Right lobe of liver (tissue), 6 donors: Measurements from ENCODE around the gene ABHD16B. TPM values are rescaled to one million over a fixed set of nuclear protein-coding genes. Genes with fewer than 3 reads are reported as not detected.

Source experiments
- ATAC-seq, 4 donors: fragments of 200-7000 bp; cut with Tn5 transposase; one replicate each; pipeline ENCODE4 v1.9.1; 2020; ENCODE audit warnings: mild to moderate bottlenecking in 4 of 4, moderate library complexity in 4 of 4
- DNase-seq, 3 donors: peaks; one replicate each; pipeline ENCODE4 v3.0.0-alpha.2; 2020
- H3K27ac ChIP-seq, 3 donors: fragments of 200-600 bp; one replicate each; pipeline ENCODE4 v1.8.0; 2022
- H3K27me3 ChIP-seq, 2 donors: fragments of 200-600 bp; one replicate each; pipeline ENCODE4 v1.8.0; 2022
- H3K36me3 ChIP-seq, 4 donors: fragments of 200-600 bp; sonication (generic) in 1 of 4; one replicate each; pipeline versions ENCODE4 v1.5.1 to v1.8.0; 2017 to 2022; ENCODE audit warnings: control low read depth in 1 of 4
- H3K4me1 ChIP-seq, 4 donors: fragments of 200-600 bp; sonication (generic) in 1 of 4; one replicate each; pipeline versions ENCODE4 v1.5.1 to v1.8.0; 2017 to 2022; ENCODE audit warnings: control low read depth in 1 of 4
- H3K4me3 ChIP-seq, 3 donors: fragments of 200-600 bp; one replicate each; pipeline ENCODE4 v1.8.0; 2022
- H3K9me3 ChIP-seq, 4 donors: fragments of 200-600 bp; sonication (generic) in 1 of 4; one replicate each; pipeline versions ENCODE4 v1.5.1 to v1.8.0; 2017 to 2022; ENCODE audit warnings: control low read depth in 1 of 4
- POLR2A ChIP-seq: fragments of 450-650 bp; IDR thresholded peaks from one replicate; pipeline ENCODE4 v1.6.1; 2017; ENCODE audit warnings: antibody characterized with exemption, mild to moderate bottlenecking
- WGBS: methylation state at CpG from one replicate; pipeline ENCODE4 v1.1.6; 2018; ENCODE audit warnings: low coverage, low lambda C conversion rate; ENCODE audit not compliant: insufficient coverage; ENCODE audit errors: missing lambda C conversion rate; 5-methylcytosine and 5-hydroxymethylcytosine counted together
- intact Hi-C, 2 donors: fragments of 100-400 bp; cut with DNase I; formaldehyde crosslinking; loops; one replicate each; pipeline versions ENCODE4 v1.11.2 to v1.14.1; 2022
- total RNA-seq, 6 experiments: library from RNA; depleted of rRNA in 2 of 6; stranded (reverse); fragments of >200 nt in 2 of 6; fragmentation: NEBNext Ultra II Directional in 3 of 6; extraction: Animal tissue kit (Norgen Biotek cat#: 25700) in 3 of 6; gene quantifications; one replicate each; pipeline versions ENCODE4 v1.1.0 to v1.2.4, GENCODE V29; 2016 to 2023
- TF ChIP-seq, protein P1 (sequence below), 4 donors: fragments of 200-600 bp in 3 of 4; fragments of 450-650 bp in 1 of 4; IDR thresholded peaks; one replicate each; pipeline versions ENCODE4 v1.5.1 to v1.8.0; 2016 to 2022; ENCODE audit warnings: antibody characterized with exemption in 4 of 4, mild to moderate bottlenecking in 2 of 4
- donor health status: DM: no; HTN: yes; CAD: no.
- donor health status: DM: no; HTN: no; CAD: no.
- donor health status: DM: no; HTN: no; CAD: no.
- donor health status: DM: no; HTN: yes; CAD: no.
- donor health status: DM: no; HTN: yes; CAD: no.

The ABHD16B gene
- total RNA-seq, 6 experiments from 2014 or later: not detected

DNA sequence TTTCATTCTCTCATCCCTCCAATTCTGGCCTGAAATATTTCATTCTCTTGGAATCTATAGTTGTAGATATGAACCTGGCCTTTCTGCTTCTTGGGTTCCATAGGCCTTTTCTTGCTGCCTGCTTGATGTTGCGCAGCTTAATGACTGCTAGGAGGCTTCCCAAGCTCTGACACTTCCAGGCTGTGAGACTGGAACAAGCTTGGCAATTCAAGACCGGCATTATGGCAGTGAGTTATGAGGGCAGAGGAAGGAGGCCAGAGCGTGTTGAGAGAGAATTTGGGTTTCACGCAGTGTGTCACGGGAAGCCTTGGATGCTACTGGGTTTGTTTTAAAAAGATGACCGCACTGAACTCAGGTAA lies 32.7 kb downstream of the ABHD16B start:
- peak overlapping the region in 1 of 3 donors; percentile 77 for H3K27ac ChIP-seq
- DNase-seq (no peak), ATAC-seq (no peak)
- TF ChIP-seq, protein P1, sequence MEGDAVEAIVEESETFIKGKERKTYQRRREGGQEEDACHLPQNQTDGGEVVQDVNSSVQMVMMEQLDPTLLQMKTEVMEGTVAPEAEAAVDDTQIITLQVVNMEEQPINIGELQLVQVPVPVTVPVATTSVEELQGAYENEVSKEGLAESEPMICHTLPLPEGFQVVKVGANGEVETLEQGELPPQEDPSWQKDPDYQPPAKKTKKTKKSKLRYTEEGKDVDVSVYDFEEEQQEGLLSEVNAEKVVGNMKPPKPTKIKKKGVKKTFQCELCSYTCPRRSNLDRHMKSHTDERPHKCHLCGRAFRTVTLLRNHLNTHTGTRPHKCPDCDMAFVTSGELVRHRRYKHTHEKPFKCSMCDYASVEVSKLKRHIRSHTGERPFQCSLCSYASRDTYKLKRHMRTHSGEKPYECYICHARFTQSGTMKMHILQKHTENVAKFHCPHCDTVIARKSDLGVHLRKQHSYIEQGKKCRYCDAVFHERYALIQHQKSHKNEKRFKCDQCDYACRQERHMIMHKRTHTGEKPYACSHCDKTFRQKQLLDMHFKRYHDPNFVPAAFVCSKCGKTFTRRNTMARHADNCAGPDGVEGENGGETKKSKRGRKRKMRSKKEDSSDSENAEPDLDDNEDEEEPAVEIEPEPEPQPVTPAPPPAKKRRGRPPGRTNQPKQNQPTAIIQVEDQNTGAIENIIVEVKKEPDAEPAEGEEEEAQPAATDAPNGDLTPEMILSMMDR (IDR thresholded peaks at IDR 0.05): no peak
- TF ChIP-seq POLR2A: no peak
- intact Hi-C loops: no loop called here
- H3K27me3 ChIP-seq: no peaks in the 10 kb centered on the region
- WGBS: 22% methylated on average over 6 of the region's 6 CpGs
- peak overlapping the region in 2 of 3 donors; percentile 53 to 67 for H3K4me3 ChIP-seq
- peaks cover 0 to 25% (median 4%) of the 10 kb centered on the region in 4 donors for H3K36me3 ChIP-seq
- H3K9me3 ChIP-seq: no peaks in the 10 kb centered on the region
- peaks cover 0 to 24% (median 6%) of the 10 kb centered on the region in 4 donors for H3K4me1 ChIP-seq

DNA sequence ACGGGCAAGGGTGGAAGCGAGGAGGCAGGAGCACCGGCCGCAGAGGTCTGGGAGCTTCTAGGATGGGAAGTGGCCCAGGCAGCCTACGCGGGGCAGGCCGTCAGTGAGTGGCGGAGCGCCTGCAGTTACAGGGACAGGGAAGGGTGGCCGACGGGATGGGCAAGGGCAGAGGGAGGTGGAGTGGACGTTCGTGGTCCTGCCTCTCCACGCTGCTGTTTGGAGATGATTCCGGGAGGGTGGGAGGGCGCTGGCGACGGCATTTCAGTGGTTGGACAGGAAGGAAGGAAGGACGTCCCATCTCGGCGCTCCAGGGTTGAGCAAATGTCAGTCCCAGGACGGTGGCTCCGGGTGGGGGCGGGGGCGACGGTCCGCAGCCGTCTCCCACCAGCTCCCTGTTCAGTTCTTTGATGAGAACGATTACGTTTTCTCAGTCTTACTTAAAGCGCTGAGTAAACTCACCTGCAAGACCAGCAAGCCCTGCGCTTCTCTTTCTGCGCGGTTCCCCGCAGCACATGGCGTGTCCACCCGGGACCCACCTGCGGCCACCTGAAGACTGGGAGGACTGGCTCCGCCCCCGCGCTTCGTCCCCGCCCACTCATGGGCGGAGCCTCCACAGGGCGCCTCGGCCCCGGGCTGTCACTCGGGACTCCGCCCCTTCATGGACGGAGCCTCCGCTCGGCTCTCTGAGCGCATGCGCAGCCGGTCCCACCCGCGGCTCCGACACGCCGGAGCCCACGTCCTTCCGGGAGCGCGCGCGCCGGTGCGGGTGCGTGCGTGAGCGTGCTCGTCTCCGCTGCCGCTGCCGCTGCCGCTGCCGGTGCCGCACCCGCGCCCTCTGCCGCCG lies 33.3 kb downstream of the ABHD16B start, which contains the start of gene DNAJC5:
DNAJC5 (plus strand) TSS at position 769 of the 844 bp plus-strand sequence. CDS start 33,220 bp downstream, outside the sequence.
- H3K36me3 ChIP-seq: peaks cover 0 to 19% (median 2%) of the 10 kb centered on the region in 4 donors
- peaks cover 0 to 26% (median 6%) of the 10 kb centered on the region in 4 donors for H3K4me1 ChIP-seq
- no peaks in the 10 kb centered on the region for H3K9me3 ChIP-seq
- ATAC-seq (peak; percentile 93 to 96 (median 94)), DNase-seq (peak; percentile 97 to 98 (median 98))
- 0% methylated on average over 8 of the region's 82 CpGs for WGBS
- H3K4me3 ChIP-seq: peak within 1 kb of the TSS; percentile 56 to 67 (median 56)
- peak within 1 kb of the TSS; percentile 55 to 84 (median 77) for H3K27ac ChIP-seq
- no peaks in the 10 kb centered on the region for H3K27me3 ChIP-seq
- TF ChIP-seq, protein P1 (IDR thresholded peaks at IDR 0.05): no peak
- peak; percentile 62 for TF ChIP-seq POLR2A
- intact Hi-C loops: no loop called here

DNA sequence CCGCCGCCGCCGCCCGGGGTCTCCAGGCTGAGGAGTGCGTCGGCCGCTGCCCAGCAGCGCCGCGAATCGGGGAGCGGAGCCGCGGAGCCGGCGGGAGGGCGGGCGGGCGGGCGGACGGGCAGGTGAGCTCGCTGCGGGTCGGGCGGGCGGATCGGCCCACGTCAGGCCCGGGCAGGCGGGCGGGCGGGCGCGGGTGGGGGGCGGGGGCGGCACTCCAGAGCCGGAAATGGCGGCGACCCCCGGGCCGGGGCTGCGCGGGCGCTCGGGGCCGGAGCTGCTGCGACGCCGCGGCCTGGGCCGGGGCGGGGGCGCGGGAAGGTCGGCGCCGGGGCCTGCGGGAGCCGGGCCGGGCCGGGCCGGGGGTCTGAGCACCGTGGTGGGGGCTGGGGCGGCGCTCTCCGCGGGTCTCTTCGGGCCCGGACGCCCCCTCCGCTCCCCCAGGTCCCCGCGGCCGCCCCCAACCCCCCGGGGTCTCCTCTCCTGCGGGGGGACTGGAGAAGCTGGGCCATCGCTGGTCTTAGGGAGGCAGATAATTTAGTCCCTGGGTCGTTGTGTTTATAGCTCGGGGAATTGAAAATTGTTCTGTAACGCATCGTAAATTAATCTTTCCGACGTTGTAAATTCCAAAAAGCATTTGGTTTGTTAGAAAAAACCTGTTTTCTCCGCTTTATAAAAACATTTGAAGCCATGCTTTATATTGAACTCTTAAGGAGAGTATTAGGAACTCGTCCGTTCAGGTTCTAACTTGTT lies 34.1 kb downstream of the ABHD16B start:
- no peak for DNase-seq
- intact Hi-C loops: no loop called here
- WGBS: 0% methylated on average over 16 of the region's 87 CpGs

DNA sequence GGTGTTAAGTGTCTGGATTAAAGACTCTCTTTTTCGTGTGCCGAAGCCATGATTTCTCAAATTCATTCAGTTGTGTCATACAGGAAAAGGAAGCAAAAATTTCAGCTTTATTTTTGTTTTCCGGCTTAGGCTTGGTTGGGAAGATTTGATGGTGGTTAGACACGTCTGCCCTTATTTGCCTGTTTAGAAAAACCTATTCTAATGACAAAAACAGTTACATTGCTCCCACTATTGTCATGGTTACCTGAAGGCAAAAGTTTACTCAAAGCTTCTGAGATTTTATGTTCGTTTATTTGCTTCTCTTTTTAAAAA lies 34.6 kb downstream of the ABHD16B start:
- TF ChIP-seq, protein P1 (IDR thresholded peaks at IDR 0.05): no peak
- TF ChIP-seq POLR2A: no peak
- WGBS: 0% methylated on average over 5 of the region's 5 CpGs
- H3K4me1 ChIP-seq: peaks cover 0 to 37% (median 9%) of the 10 kb centered on the region in 4 donors
- intact Hi-C loops: no loop called here
- no peaks in the 10 kb centered on the region for H3K9me3 ChIP-seq
- no peak for ATAC-seq
- no peak for DNase-seq
- peak overlapping the region; percentile 55 to 84 (median 77) for H3K27ac ChIP-seq
- H3K27me3 ChIP-seq: no peaks in the 10 kb centered on the region
- peak overlapping the region; percentile 56 to 67 (median 56) for H3K4me3 ChIP-seq
- peaks cover 0 to 6% (median 0%) of the 10 kb centered on the region in 4 donors for H3K36me3 ChIP-seq

More for the DNA sequence above, 34.1 kb downstream of the ABHD16B start:
- Histone ChIP-seq H3K27me3 (no peaks in the 10 kb centered on the region), H3K4me3 (peak overlapping the region; percentile 56 to 67 (median 56)), H3K4me1 (peaks cover 0 to 33% (median 8%) of the 10 kb centered on the region in 4 donors), H3K36me3 (peaks cover 0 to 11% (median 0%) of the 10 kb centered on the region in 4 donors), H3K9me3 (no peaks in the 10 kb centered on the region), H3K27ac (peak overlapping the region; percentile 55 to 84 (median 77))
- no peak for ATAC-seq
- TF ChIP-seq, protein P1 (IDR thresholded peaks at IDR 0.05): peak in 1 of 4 donors; percentile 6
- TF ChIP-seq POLR2A: no peak
